Measurements from ENCODE around the gene DNAH6.

DNAH6 gene

DNA sequence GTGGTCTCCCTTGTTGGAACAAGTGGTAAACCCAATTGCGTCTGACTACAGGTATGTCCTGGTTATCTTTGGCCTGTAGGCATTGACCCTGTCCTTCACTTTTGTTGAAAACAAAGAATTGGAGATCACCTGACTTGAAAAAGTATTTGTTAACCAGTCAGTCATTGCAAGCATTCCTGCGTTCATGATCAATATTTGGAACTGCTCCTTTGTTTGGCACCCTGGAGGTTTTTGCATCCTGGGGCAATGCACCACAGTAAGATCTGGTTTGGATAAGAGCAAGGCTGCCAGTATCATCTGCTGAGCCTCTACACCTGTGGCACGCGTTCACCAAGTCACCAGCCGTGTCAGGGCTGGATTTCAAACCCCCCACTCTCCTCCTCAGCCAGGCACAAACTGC, 115.7 kb downstream of the DNAH6 start:
- DNase-seq = no peak

DNA sequence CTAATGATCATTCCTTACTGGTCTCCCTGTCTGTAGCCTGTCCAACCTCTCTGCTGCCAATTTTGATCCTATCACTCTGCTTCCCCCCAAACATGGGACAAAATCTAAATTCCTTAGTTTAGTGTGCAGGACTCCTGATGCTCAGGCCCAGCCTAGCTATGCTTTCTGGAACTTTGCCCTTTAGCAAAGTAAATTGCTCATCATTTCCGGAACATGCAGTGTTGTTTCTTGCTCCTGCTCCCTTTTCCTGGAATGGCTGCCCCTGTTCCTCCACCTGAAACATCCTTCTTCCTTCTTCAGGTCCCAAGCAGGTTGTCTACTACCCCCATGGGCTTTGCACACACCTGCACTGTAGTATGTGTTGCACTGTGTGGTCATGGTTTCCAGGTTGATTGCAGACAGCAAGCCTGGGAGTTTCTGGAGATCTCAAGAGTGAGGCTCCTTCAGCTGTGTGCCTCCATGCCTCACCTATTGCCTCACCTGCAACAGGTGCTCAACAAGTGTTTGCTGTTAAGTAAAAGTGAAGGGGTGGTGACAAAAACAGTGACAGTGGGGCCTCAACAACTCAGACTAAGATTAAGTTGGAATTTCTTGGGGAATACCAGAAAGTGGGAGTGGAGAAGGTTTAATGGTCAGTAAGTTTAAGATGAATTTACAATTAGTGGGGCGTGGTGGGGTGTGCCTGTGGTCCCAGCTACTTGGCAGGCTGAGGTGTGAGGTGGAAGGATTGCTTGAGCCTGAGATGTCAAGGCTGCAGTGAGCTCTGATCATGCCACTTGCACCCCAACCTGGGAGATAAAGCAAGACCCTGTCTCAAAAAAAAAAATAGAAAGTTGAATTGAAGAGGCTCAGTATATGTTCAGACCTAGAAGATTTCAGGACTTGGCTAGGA, 120.0 kb downstream of the DNAH6 start:
- no peak for DNase-seq

GRCh38 chr2:84639751-84640150, 123.5 kb downstream of the DNAH6 start:
- DNase-seq = no peak

- no peak for DNase-seq
Observed at GRCh38 chr2:84640411-84640810, 124.1 kb downstream of the DNAH6 start.

- DNase-seq = no peak
Observed at GRCh38 chr2:84641021-84641420, 124.7 kb downstream of the DNAH6 start.

GRCh38 chr2:84643991-84644390, 127.7 kb downstream of the DNAH6 start:
- DNase-seq = no peak

DNA sequence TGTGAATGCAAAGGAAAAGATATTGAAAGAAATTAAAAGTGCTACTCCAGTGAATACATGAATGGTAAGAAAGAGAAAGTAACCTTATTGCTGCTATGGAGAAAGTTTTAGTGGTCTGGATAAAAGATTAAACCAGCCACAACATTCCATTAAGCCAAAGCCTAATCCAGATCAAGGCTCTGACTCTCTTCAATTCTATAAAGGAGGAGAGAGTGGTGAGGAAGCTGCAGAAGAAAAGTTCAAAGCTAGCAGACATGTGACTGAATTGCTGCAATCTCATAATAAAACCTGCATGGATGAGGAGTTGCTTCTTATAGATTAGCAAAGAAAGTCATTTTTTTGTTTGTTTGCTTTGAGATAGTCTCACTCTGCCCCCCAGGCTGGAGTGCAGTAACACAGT, 130.2 kb downstream of the DNAH6 start:
- DNase-seq = no peak

GRCh38 chr2:84647267-84647666, 131.0 kb downstream of the DNAH6 start:
- DNase-seq = no peak

DNA sequence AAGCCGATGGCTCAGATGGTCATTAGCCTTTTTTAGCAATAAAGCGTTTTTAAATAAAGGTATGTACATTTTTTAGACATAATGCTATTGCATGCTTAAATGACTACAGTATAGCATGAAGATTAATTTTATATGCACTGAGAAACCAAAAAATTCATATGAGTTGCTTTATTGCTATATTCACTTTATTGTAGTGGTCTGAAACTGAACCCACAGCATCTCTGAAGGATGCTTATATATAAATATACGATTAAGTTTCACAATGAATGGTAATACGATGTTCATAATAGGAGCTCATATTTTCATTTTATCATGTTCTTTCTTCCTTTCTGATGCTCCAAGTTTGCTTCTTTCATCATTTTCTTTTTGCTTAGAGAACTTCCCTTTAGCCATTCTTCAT, 132.8 kb downstream of the DNAH6 start:
- DNase-seq = no peak

GRCh38 chr2:84649487-84650142, 133.3 kb downstream of the DNAH6 start:
- no peak for DNase-seq

- DNase-seq = no peak
Observed at GRCh38 chr2:84652431-84652830, 136.1 kb downstream of the DNAH6 start.

GRCh38 chr2:84653302-84653701, 137.0 kb downstream of the DNAH6 start:
- no peak for DNase-seq

DNA sequence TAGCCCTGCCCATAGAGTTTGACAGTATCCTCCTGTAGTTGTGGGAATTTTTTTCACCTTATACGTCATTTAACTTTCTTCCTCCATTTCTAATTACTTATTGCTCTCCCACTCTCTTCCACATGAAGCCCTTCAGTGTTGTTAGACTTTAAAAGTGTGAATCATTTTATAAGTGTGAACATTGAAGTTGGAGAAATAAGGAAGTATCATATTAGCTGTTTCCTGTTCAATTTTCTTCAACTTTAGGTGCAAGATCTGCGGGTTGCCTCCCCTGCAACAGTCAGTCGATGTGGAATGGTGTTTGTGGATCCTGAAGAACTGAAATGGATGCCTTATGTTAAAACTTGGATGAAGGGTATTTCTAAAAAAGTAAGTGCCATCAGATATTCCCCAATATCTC, 138.1 kb downstream of the DNAH6 start:
- DNase-seq = no peak

GRCh38 chr2:84669122-84669521, 152.8 kb downstream of the DNAH6 start:
- DNase-seq = no peak

- DNase-seq = no peak
Observed at GRCh38 chr2:84674099-84674498, 157.8 kb downstream of the DNAH6 start.

GRCh38 chr2:84674586-84674985, 158.3 kb downstream of the DNAH6 start:
- DNase-seq = no peak

DNA sequence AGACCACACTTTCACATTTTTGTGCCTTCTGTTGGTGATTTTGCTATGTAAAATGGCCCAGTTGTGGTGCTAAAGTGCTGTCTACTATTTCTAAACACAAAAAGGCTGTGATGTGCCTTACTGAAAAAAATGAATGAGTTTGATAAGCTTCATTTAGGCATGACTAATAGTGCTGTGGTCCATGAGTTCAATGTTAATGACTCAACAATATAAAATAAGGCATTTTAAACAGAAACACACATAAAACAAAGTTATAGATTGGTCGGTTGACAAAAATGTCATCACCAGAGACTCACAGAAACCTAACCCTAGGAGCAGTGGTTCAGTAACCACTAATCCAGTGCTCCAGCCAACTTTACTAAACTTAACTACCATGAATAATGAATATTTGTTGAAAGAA, 160.0 kb downstream of the DNAH6 start:
- DNase-seq = no peak

DNA sequence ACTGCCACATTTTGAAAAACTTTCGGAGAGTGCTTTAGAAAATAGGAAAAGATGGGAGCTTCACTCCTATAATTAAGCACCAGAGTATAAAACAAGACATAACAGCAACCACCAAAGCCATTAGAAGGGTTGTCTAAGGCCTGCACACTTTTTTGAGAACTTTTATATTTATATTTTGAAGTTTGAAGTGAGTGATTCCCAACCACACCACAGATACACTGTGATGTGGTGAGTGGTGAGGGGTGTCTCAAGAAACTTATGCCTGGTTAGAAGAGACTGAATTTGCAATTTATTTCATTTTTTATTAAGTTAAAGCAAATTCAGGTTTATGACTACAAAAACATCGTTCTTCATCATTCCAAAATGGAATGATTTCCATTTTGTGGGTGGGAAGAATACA, 161.9 kb downstream of the DNAH6 start:
- no peak for DNase-seq

DNA sequence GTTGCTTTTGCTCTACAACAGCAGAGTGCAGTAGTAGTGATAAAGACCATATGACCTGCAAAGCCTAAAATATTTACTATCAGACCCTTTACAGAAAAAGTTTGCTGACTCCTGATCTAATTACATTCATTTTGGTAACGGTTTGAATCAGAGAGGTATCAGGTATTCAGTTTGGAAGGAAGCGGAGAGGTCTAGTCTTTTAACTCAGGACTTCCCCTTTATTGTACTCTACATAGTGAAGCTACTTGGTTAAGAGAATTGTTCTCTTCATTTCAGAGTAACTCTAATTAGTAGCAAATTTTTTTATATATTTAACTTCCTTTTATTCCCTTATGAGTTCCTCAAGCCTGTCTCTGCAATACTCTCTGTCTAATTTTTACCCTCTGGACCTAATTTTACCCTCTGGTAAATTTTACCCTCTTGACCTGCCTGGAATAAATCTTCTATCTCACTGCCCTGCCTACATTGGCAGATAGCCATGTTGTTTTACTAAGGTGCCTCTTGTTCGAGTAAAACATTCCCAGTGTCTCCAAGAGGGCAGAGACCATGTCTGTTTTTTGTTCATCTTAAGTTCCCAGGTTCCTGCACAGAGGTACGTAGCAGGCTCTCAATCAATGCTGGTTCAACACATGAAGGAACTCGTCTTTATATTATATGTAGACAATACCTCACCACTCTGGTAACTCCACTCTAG, 170.6 kb downstream of the DNAH6 start:
- no peak for DNase-seq

DNA sequence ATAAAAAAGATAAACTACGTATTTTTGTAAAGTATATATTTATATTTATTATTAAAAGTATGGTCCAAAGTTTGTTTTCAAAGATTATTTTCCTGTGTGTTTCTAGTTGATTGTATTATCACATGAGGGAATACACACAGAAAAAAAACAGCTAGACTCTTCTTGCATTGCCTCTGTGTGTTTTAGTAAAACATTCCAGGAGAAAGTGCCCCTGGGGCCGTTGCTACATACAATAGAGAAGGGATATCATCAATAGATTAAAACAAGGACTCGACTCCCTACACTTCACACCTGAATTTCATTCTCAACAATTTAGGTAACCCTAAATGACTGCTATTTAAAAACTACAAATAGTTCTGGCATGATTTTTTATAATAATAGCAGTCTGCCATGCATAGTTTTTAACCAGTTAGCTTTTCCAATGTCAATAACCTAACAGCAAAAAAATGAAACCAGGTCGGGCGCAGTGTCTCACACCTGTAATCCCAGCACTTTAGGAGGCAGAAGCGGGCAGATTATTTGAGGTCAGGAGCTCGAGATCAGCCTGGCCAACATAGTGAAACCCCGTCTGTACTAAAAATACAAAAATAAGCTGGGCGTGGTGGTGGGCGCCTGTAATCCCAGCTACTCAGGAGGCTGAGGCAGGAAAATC, 171.3 kb downstream of the DNAH6 start:
- DNase-seq = no peak

GRCh38 chr2:84690225-84690624, 173.9 kb downstream of the DNAH6 start:
- DNase-seq = no peak

DNA sequence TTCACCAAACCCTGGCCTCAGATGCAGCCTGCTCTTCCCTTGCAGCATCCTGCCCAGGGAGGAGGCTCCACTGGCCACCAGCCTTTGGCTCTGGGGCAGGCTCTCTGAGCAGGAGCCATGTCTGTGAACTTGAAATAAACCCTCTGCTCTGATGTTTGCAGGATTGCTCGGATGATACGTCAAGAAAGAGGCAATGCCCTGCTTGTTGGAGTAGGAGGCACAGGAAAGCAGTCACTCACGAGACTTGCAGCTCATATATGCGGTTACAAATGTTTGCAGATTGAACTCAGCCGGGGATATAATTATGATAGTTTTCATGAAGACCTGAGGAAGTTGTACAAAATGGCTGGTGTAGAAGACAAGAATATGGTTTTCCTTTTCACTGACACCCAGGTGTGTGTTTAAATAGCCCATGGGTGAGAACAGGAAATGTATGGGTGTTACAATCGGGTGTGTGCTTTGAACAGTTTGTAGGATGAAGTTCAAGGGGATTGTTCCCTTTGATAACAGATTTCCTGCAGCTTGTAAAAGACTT, 177.9 kb downstream of the DNAH6 start:
- no peak for DNase-seq

- DNase-seq = no peak
Observed at GRCh38 chr2:84697895-84698294, 181.6 kb downstream of the DNAH6 start.

All from activated T-cell treated with anti-CD3 and anti-CD28 coated beads for 4 hours (primary cell).